HCT116 (cell line): ENCODE data around the gene ABCA1. TPM values are rescaled to one million over a fixed set of nuclear protein-coding genes. Genes with fewer than 3 reads are reported as not detected.

Source experiments
- ATAC-seq: fragments of 200-7000 bp; cut with Tn5 transposase; 2 replicates; pipeline ENCODE4 v1.9.1; 2020; ENCODE audit warnings: mild to moderate bottlenecking, moderate library complexity
- BruUV-seq: library from RNA; stranded (reverse); fragments of 400-500 nt; replicated peaks from 2 replicates; lab custom pipeline; 2021; lab: Mats Ljungman, UMichigan
- CTCF ChIA-PET: fragments of 300-600 bp; sonication (Branson Sonifier 250); formaldehyde crosslinking; loops from one replicate; lab custom pipeline; 2021; ENCODE audit warnings: antibody characterized with exemption; lab: Charles Lee
- POLR2A ChIA-PET: fragments of 300-600, 350-600 bp; sonication (Branson Sonifier 250); formaldehyde crosslinking; loops from one replicate; lab custom pipeline; 2021; ENCODE audit warnings: antibody characterized with exemption; lab: Charles Lee
- RAD21 ChIA-PET, 2 experiments: fragments of 300-600 bp; sonication (Branson Sonifier 250); formaldehyde crosslinking; loops; one replicate each; lab custom pipeline; 2023; ENCODE audit warnings: low total read pairs in 2 of 2; ENCODE audit not compliant: uncharacterized antibody in 2 of 2, unreplicated experiment in 2 of 2, low non-redundant PET in 1 of 2; lab: Charles Lee
- DNase-seq: peaks from one replicate; pipeline ENCODE4 v3.0.0-alpha.2; 2010; ENCODE audit warnings: low read depth, low spot score
- H2AFZ ChIP-seq: fragments of 200-600 bp; shearing (Covaris generic), sonication (generic); 2 replicates; pipeline ENCODE4 v1.6.1; 2017; ENCODE audit warnings: low read depth, mixed run types, mixed read lengths, antibody characterized with exemption, low read length; ENCODE audit not compliant: poor library complexity, severe bottlenecking
- H3K27ac ChIP-seq: 2 replicates; pipeline ENCODE4 v1.5.1; 2012; ENCODE audit warnings: low read depth, low read length
- H3K27me3 ChIP-seq: fragments of 200-600 bp; sonication (generic); 2 replicates; pipeline ENCODE4 v1.6.1; 2016; ENCODE audit warnings: mixed run types, low read length, mixed read lengths; ENCODE audit not compliant: insufficient read depth
- H3K36me3 ChIP-seq, 2 experiments: fragments of 200-500 bp in 1 of 2; fragments of 200-600 bp in 1 of 2; sonication (Bioruptor generic) in 1 of 2; sonication (generic) in 1 of 2; 2 replicates each; pipeline versions ENCODE4 v1.5.1 to v1.6.1; 2014 to 2016; ENCODE audit warnings: low read length in 2 of 2, inconsistent platforms in 1 of 2, mixed read lengths in 1 of 2, mixed run types in 1 of 2; ENCODE audit not compliant: insufficient read depth in 2 of 2, control insufficient read depth in 1 of 2
- H3K4me1 ChIP-seq, 2 experiments: fragments of 200-600 bp in 1 of 2; sonication (generic) in 1 of 2; 2 replicates each; pipeline versions ENCODE4 v1.5.1 to v1.6.1; 2012 to 2017; ENCODE audit warnings: low read length in 2 of 2, inconsistent platforms in 1 of 2, mild to moderate bottlenecking in 1 of 2, mixed read lengths in 1 of 2, mixed run types in 1 of 2, moderate library complexity in 1 of 2; ENCODE audit not compliant: insufficient read depth in 2 of 2, control insufficient read depth in 1 of 2
- H3K4me2 ChIP-seq: fragments of 200-600 bp; sonication (generic); 2 replicates; pipeline ENCODE4 v1.6.1; 2017; ENCODE audit warnings: mixed run types, low read length, mixed read lengths
- H3K4me3 ChIP-seq, 2 experiments: fragments of 200-600 bp in 1 of 2; sonication (generic) in 1 of 2; replicated peaks in 1 of 2; 2 replicates each; pipeline ENCODE4 v1.5.1; 2011 to 2016; ENCODE audit warnings: low read length in 2 of 2, control low read depth in 1 of 2, low read depth in 1 of 2, mild to moderate bottlenecking in 1 of 2, mixed read lengths in 1 of 2, mixed run types in 1 of 2
- H3K79me2 ChIP-seq: fragments of 200-600 bp; sonication (generic); 2 replicates; pipeline ENCODE4 v1.6.1; 2017; ENCODE audit warnings: mild to moderate bottlenecking, mixed run types, low read length, moderate library complexity, mixed read lengths; ENCODE audit not compliant: insufficient read depth
- H3K9ac ChIP-seq: fragments of 200-600 bp; sonication (generic); 2 replicates; pipeline ENCODE4 v1.6.1; 2016; ENCODE audit warnings: low read length, mixed read lengths
- H3K9me2 ChIP-seq: fragments of 200-600 bp; sonication (generic), shearing (Covaris generic); 2 replicates; pipeline ENCODE4 v1.6.1; 2017; ENCODE audit warnings: mixed run types, mild to moderate bottlenecking, moderate library complexity; ENCODE audit not compliant: insufficient read depth
- H3K9me3 ChIP-seq, 2 experiments: fragments of 200-500 bp in 1 of 2; fragments of 200-600 bp in 1 of 2; sonication (Bioruptor generic) in 1 of 2; sonication (generic) in 1 of 2; 2 replicates each; pipeline ENCODE4 v1.6.1; 2014 to 2017; ENCODE audit warnings: low read length in 2 of 2, mixed read lengths in 2 of 2, inconsistent platforms in 1 of 2, low read depth in 1 of 2, mild to moderate bottlenecking in 1 of 2, mixed run types in 1 of 2, moderate library complexity in 1 of 2; ENCODE audit not compliant: control insufficient read depth in 1 of 2, insufficient read depth in 1 of 2
- H4K20me1 ChIP-seq: fragments of 200-600 bp; sonication (generic), shearing (Covaris generic); 2 replicates; pipeline ENCODE4 v1.6.1; 2017; ENCODE audit warnings: mixed run types, mild to moderate bottlenecking, moderate library complexity; ENCODE audit not compliant: insufficient read depth
- EGR1 ChIP-seq: IDR thresholded peaks from 2 replicates; pipeline ENCODE4 v1.6.1; 2012; ENCODE audit warnings: low read depth
- EZH2 ChIP-seq: fragments of 200-600 bp; sonication (generic); IDR thresholded peaks from 2 replicates; pipeline ENCODE4 v1.6.1; 2017; ENCODE audit warnings: antibody characterized with exemption, mixed run types
- FOSL1 ChIP-seq: IDR thresholded peaks from 2 replicates; pipeline ENCODE4 v1.6.1; 2012; ENCODE audit warnings: low read depth
- JUND ChIP-seq: IDR thresholded peaks from 2 replicates; pipeline ENCODE4 v1.6.1; 2012
- POLR2A ChIP-seq: IDR thresholded peaks from 2 replicates; pipeline ENCODE4 v1.7.0; 2011; ENCODE audit warnings: borderline replicate concordance; ENCODE audit not compliant: insufficient read depth, insufficient read length; ENCODE audit errors: extremely low read depth
- POLR2AphosphoS5 ChIP-seq: IDR thresholded peaks from 2 replicates; pipeline ENCODE4 v1.6.1; 2011; ENCODE audit warnings: mild to moderate bottlenecking, low read depth, low read length, moderate library complexity
- RAD21 ChIP-seq: IDR thresholded peaks from 2 replicates; pipeline ENCODE4 v1.6.1; 2012; ENCODE audit warnings: low read depth, mild to moderate bottlenecking
- SIN3A ChIP-seq: IDR thresholded peaks from 2 replicates; pipeline ENCODE4 v1.6.1; 2012; ENCODE audit warnings: low read depth
- SRF ChIP-seq: IDR thresholded peaks from 2 replicates; pipeline ENCODE4 v1.6.1; 2012; ENCODE audit warnings: low read depth
- TCF7L2 ChIP-seq: IDR thresholded peaks from 2 replicates; pipeline ENCODE4 v1.7.0; 2011; ENCODE audit warnings: borderline replicate concordance, inconsistent platforms; ENCODE audit not compliant: insufficient read depth, insufficient read length; ENCODE audit errors: extremely low read depth
- YY1 ChIP-seq: IDR thresholded peaks from 2 replicates; pipeline ENCODE4 v1.6.1; 2011; ENCODE audit warnings: low read length, low read depth, moderate library complexity, mild to moderate bottlenecking; ENCODE audit not compliant: insufficient replicate concordance; ENCODE audit errors: extremely low read depth
- ZFX ChIP-seq: fragments of 450-650 bp; IDR thresholded peaks from 2 replicates; pipeline ENCODE4 v1.6.1; 2017
- ZNF274 ChIP-seq: fragments of 200-500 bp; sonication (Bioruptor generic); IDR thresholded peaks from 2 replicates; pipeline ENCODE4 v1.6.1; 2014; ENCODE audit warnings: mild to moderate bottlenecking, low read depth, low read length, inconsistent platforms
- intact Hi-C: fragments of 100-400 bp; cut with micrococcal nuclease; formaldehyde crosslinking; loops from 2 replicates; pipeline ENCODE4 v1.10.0; 2022
- total RNA-seq: library from RNA; stranded (reverse); gene quantifications from one replicate; pipeline ENCODE4 v1.2.1, GENCODE V29; 2021; ENCODE audit not compliant: unreplicated experiment
- TF ChIP-seq, protein P1 (sequence below): IDR thresholded peaks from 2 replicates; pipeline ENCODE4 v1.6.1; 2011; ENCODE audit warnings: mild to moderate bottlenecking, low read length, moderate library complexity; ENCODE audit not compliant: insufficient replicate concordance; ENCODE audit errors: extremely low read depth
- TF ChIP-seq, protein P2 (sequence below): IDR thresholded peaks from 2 replicates; pipeline ENCODE4 v1.6.1; 2012
- TF ChIP-seq, protein P3 (sequence below): IDR thresholded peaks from 2 replicates; pipeline ENCODE4 v1.6.1; 2012; ENCODE audit warnings: low read depth

Gene ABCA1
- total RNA-seq, 1 experiment from 2014 or later = 0.89 TPM

DNA sequence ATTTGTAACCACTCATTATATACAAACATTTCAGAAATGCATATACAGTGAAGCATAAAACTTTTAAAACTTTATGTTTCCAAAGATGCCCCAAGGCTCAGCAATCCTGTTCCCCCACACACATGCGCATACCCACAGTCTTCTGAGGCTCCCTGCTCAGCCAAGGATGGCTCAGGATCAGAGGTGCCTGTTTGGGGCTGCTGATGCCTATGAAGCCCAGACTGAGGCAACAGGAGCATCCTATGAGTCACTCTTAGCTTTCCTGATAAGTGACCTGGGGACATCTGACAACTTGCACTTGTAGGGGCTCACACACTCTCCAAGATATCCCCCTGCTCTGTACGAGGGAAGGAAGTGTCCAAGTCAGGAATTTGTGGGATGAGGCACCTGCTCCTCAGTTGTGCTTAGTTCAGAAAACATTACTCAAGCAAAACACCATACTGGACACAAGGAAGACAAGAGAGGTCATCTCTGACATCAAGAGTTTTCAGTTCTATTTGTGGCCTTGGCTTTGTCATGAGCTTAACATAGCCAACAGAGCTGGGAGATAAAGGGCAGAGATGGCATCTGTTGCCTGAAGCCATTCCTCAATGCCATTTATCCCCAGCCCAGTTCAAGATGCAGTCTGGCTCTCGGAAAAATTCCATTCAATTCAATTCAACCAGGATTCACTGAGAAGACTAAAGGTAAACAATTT is 101.7 kb downstream of the ABCA1 start:
- H3K79me2 ChIP-seq = no peaks in the 10 kb centered on the region
- no peaks in the 10 kb centered on the region for H3K36me3 ChIP-seq
- ATAC-seq = no peak
- POLR2A ChIA-PET = no interaction called here
- H3K4me1 ChIP-seq = no peaks in the 10 kb centered on the region
- H3K4me3 ChIP-seq = no peak overlapping the region
- no peak overlapping the region for H3K27ac ChIP-seq
- TF ChIP-seq, protein P1, sequence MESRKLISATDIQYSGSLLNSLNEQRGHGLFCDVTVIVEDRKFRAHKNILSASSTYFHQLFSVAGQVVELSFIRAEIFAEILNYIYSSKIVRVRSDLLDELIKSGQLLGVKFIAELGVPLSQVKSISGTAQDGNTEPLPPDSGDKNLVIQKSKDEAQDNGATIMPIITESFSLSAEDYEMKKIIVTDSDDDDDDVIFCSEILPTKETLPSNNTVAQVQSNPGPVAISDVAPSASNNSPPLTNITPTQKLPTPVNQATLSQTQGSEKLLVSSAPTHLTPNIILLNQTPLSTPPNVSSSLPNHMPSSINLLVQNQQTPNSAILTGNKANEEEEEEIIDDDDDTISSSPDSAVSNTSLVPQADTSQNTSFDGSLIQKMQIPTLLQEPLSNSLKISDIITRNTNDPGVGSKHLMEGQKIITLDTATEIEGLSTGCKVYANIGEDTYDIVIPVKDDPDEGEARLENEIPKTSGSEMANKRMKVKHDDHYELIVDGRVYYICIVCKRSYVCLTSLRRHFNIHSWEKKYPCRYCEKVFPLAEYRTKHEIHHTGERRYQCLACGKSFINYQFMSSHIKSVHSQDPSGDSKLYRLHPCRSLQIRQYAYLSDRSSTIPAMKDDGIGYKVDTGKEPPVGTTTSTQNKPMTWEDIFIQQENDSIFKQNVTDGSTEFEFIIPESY = no peak
- TF ChIP-seq POLR2A (no peak), JUND (no peak), RAD21 (no peak), ZNF274 (no peak), SIN3A (no peak), TCF7L2 (no peak), EZH2 (no peak), FOSL1 (no peak), SRF (no peak), EGR1 (no peak), POLR2AphosphoS5 (no peak), YY1 (no peak), ZFX (no peak)
- TF ChIP-seq, protein P2, sequence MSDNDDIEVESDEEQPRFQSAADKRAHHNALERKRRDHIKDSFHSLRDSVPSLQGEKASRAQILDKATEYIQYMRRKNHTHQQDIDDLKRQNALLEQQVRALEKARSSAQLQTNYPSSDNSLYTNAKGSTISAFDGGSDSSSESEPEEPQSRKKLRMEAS = no peak
- TF ChIP-seq, protein P3, sequence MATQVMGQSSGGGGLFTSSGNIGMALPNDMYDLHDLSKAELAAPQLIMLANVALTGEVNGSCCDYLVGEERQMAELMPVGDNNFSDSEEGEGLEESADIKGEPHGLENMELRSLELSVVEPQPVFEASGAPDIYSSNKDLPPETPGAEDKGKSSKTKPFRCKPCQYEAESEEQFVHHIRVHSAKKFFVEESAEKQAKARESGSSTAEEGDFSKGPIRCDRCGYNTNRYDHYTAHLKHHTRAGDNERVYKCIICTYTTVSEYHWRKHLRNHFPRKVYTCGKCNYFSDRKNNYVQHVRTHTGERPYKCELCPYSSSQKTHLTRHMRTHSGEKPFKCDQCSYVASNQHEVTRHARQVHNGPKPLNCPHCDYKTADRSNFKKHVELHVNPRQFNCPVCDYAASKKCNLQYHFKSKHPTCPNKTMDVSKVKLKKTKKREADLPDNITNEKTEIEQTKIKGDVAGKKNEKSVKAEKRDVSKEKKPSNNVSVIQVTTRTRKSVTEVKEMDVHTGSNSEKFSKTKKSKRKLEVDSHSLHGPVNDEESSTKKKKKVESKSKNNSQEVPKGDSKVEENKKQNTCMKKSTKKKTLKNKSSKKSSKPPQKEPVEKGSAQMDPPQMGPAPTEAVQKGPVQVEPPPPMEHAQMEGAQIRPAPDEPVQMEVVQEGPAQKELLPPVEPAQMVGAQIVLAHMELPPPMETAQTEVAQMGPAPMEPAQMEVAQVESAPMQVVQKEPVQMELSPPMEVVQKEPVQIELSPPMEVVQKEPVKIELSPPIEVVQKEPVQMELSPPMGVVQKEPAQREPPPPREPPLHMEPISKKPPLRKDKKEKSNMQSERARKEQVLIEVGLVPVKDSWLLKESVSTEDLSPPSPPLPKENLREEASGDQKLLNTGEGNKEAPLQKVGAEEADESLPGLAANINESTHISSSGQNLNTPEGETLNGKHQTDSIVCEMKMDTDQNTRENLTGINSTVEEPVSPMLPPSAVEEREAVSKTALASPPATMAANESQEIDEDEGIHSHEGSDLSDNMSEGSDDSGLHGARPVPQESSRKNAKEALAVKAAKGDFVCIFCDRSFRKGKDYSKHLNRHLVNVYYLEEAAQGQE = no peak
- intact Hi-C loops = no loop called here
- no peaks in the 10 kb centered on the region for H3K27me3 ChIP-seq
- no peak overlapping the region for H3K9ac ChIP-seq
- H3K9me2 ChIP-seq = no peaks in the 10 kb centered on the region
- no peak overlapping the region for H2AFZ ChIP-seq
- H3K9me3 ChIP-seq = no peaks in the 10 kb centered on the region
- BruUV-seq = no TSS peak
- no peak for DNase-seq
- no peaks in the 10 kb centered on the region for H4K20me1 ChIP-seq
- H3K4me2 ChIP-seq = no peak overlapping the region
- CTCF ChIA-PET = no interaction called here
- RAD21 ChIA-PET = no interaction called here
